ENCODE measurements around the gene TMEM126A.

GRCh38 chr11:85627332-85627997 is 20.3 kb upstream of the TMEM126A start, which contains the start of gene DLG2:
- TF ChIP-seq CTCF (IDR thresholded peaks at IDR 0.05) = no peak
- no peak for TF ChIP-seq POLR2A (IDR thresholded peaks at IDR 0.05)
- TF ChIP-seq EP300 (IDR thresholded peaks at IDR 0.05) = no peak
